OCI-LY1 (cell line): ENCODE results near the gene NRP1.
"Not testable (repeated sequence)": the region's sequence is repeated elsewhere in the genome, so short reads cannot be mapped to it uniquely, and the experiment has no call there.

ENCODE experiments used
- H2AFZ ChIP-seq: fragments of 200-600 bp; sonication (generic), shearing (Covaris generic); 2 replicates; pipeline ENCODE4 v1.6.0; 2014; ENCODE audit warnings: antibody characterized with exemption, mild to moderate bottlenecking, low read length
- H3F3A ChIP-seq: fragments of 200-600 bp; sonication (generic), shearing (Covaris generic); 2 replicates; pipeline ENCODE4 v1.6.0; 2014; ENCODE audit warnings: mild to moderate bottlenecking, antibody characterized with exemption, low read length, moderate library complexity; ENCODE audit not compliant: insufficient read depth
- H3K27ac ChIP-seq: fragments of 200-600 bp; sonication (generic); 2 replicates; pipeline ENCODE4 v1.5.1; 2014; ENCODE audit warnings: low read length, mixed run types, mild to moderate bottlenecking, low read depth; ENCODE audit not compliant: poor library complexity, severe bottlenecking
- H3K27me3 ChIP-seq: fragments of 200-600 bp; sonication (generic); 2 replicates; pipeline ENCODE4 v1.6.0; 2014; ENCODE audit warnings: antibody characterized with exemption, mild to moderate bottlenecking, low read length, moderate library complexity; ENCODE audit not compliant: insufficient read depth
- H3K36me3 ChIP-seq: fragments of 200-600 bp; sonication (generic); 2 replicates; pipeline ENCODE4 v1.6.1; 2014; ENCODE audit warnings: mild to moderate bottlenecking, antibody characterized with exemption, low read length, moderate library complexity, mixed read lengths; ENCODE audit not compliant: insufficient read depth
- H3K4me1 ChIP-seq: fragments of 200-600 bp; sonication (generic); 2 replicates; pipeline ENCODE4 v1.5.1; 2014; ENCODE audit warnings: mild to moderate bottlenecking, low read length, moderate library complexity; ENCODE audit not compliant: insufficient read depth, severe bottlenecking
- H3K4me2 ChIP-seq: fragments of 200-600 bp; sonication (generic), shearing (Covaris generic); 2 replicates; pipeline ENCODE4 v1.6.1; 2014; ENCODE audit warnings: low read length
- H3K4me3 ChIP-seq: fragments of 200-600 bp; sonication (generic); 2 replicates; pipeline ENCODE4 v1.5.1; 2014; ENCODE audit warnings: low read length, low read depth, mild to moderate bottlenecking, mixed read lengths; ENCODE audit not compliant: poor library complexity, severe bottlenecking
- H3K79me2 ChIP-seq: fragments of 200-600 bp; shearing (Covaris generic); 2 replicates; pipeline ENCODE4 v1.6.1; 2016; ENCODE audit warnings: mixed run types, low read length, mixed read lengths; ENCODE audit not compliant: insufficient read depth
- H3K9ac ChIP-seq: fragments of 200-600 bp; sonication (generic), shearing (Covaris generic); 2 replicates; pipeline ENCODE4 v1.6.1; 2014; ENCODE audit warnings: mild to moderate bottlenecking, low read length, mixed read lengths
- H3K9me2 ChIP-seq: fragments of 200-600 bp; sonication (generic), shearing (Covaris generic); 2 replicates; pipeline ENCODE4 v1.6.1; 2014; ENCODE audit warnings: low read depth, mild to moderate bottlenecking, low read length, mixed read lengths
- H3K9me3 ChIP-seq: fragments of 200-600 bp; shearing (Covaris generic); 2 replicates; pipeline ENCODE4 v1.6.1; 2014; ENCODE audit warnings: low read length, mixed read lengths
- H4K20me1 ChIP-seq: fragments of 200-600 bp; sonication (generic), shearing (Covaris generic); 2 replicates; pipeline ENCODE4 v1.6.0; 2016; ENCODE audit warnings: mild to moderate bottlenecking, low read length; ENCODE audit not compliant: insufficient read depth
- EZH2 ChIP-seq: fragments of 200-600 bp; sonication (generic), shearing (Covaris generic); IDR thresholded peaks from 2 replicates; pipeline ENCODE4 v1.8.0; 2017; ENCODE audit warnings: borderline replicate concordance, mixed run types, mild to moderate bottlenecking, antibody characterized with exemption, low read length, moderate library complexity, mixed read lengths
- TF ChIP-seq, protein P1 (sequence below): fragments of 200-600 bp; sonication (generic), shearing (Covaris generic); IDR thresholded peaks from 2 replicates; pipeline ENCODE4 v1.5.1; 2017; ENCODE audit warnings: mild to moderate bottlenecking, antibody characterized with exemption, low read length, moderate library complexity, mixed read lengths

NRP1 gene

GRCh38 chr10:33303988-33304387 is 30.5 kb downstream of the NRP1 start:
- Histone ChIP-seq H3K36me3 (no peaks in the 10 kb centered on the region), H4K20me1 (no peaks in the 10 kb centered on the region), H3K9ac (no peak overlapping the region), H3K4me1 (no peaks in the 10 kb centered on the region), H3K4me2 (no peak overlapping the region), H3K4me3 (no peak overlapping the region), H3K27me3 (no peaks in the 10 kb centered on the region), H3K9me2 (no peaks in the 10 kb centered on the region), H3K27ac (no peak overlapping the region), H2AFZ (no peak overlapping the region), H3K79me2 (no peaks in the 10 kb centered on the region), H3K9me3 (no peaks in the 10 kb centered on the region), H3F3A (no peaks in the 10 kb centered on the region)
- TF ChIP-seq, protein P1, sequence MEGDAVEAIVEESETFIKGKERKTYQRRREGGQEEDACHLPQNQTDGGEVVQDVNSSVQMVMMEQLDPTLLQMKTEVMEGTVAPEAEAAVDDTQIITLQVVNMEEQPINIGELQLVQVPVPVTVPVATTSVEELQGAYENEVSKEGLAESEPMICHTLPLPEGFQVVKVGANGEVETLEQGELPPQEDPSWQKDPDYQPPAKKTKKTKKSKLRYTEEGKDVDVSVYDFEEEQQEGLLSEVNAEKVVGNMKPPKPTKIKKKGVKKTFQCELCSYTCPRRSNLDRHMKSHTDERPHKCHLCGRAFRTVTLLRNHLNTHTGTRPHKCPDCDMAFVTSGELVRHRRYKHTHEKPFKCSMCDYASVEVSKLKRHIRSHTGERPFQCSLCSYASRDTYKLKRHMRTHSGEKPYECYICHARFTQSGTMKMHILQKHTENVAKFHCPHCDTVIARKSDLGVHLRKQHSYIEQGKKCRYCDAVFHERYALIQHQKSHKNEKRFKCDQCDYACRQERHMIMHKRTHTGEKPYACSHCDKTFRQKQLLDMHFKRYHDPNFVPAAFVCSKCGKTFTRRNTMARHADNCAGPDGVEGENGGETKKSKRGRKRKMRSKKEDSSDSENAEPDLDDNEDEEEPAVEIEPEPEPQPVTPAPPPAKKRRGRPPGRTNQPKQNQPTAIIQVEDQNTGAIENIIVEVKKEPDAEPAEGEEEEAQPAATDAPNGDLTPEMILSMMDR: no peak
- TF ChIP-seq EZH2: no peak

DNA sequence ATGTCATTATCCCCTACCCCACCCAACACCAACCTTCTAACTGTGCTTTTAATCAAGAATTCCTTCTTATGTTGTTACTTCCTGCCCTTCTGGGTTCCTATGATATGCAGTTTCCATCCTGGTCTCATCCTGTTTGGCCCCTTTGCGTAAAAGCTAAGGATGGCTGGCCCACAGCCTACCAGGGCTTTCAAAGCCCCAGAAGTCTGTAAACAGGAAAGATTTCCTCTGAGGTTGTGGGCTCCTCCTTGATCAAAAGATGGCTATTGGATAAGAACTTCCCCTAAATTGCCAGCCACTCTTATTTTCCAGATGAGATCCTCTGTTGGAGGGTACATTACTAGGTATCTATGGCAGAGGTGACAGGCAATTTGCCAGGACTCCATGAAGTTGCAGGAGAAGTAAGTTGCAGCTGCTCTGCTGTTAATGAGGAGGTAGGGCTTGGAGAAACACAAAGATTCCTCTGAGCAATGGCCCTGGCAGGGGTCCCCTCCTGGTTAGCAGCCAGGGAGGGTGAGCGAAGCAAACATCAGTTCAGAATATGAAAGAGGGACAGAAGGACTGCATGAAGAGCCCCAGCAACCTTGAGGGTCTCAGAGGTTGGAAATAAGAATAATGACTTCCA is 32.1 kb downstream of the NRP1 start:
- Histone ChIP-seq H3F3A (no peaks in the 10 kb centered on the region), H4K20me1 (no peaks in the 10 kb centered on the region), H3K9ac (no peak overlapping the region), H3K4me3 (no peak overlapping the region), H3K27me3 (no peaks in the 10 kb centered on the region), H3K27ac (no peak overlapping the region), H3K36me3 (no peaks in the 10 kb centered on the region), H3K9me2 (no peaks in the 10 kb centered on the region), H3K9me3 (no peaks in the 10 kb centered on the region), H3K4me2 (no peak overlapping the region), H3K79me2 (no peaks in the 10 kb centered on the region), H2AFZ (no peak overlapping the region), H3K4me1 (no peaks in the 10 kb centered on the region)
- TF ChIP-seq, protein P1: no peak
- no peak for TF ChIP-seq EZH2

GRCh38 chr10:33301097-33301789 is 33.2 kb downstream of the NRP1 start:
- no peak overlapping the region for H3K4me3 ChIP-seq
- H3K4me2 ChIP-seq: no peak overlapping the region
- H3K4me1 ChIP-seq: no peaks in the 10 kb centered on the region
- H4K20me1 ChIP-seq: no peaks in the 10 kb centered on the region
- H3K9me3 ChIP-seq: no peaks in the 10 kb centered on the region
- H3K36me3 ChIP-seq: no peaks in the 10 kb centered on the region
- no peaks in the 10 kb centered on the region for H3F3A ChIP-seq
- no peaks in the 10 kb centered on the region for H3K27me3 ChIP-seq
- H2AFZ ChIP-seq: no peak overlapping the region
- H3K79me2 ChIP-seq: no peaks in the 10 kb centered on the region
- no peaks in the 10 kb centered on the region for H3K9me2 ChIP-seq
- H3K27ac ChIP-seq: no peak overlapping the region
- no peak overlapping the region for H3K9ac ChIP-seq
- TF ChIP-seq, protein P1: no peak
- no peak for TF ChIP-seq EZH2

DNA sequence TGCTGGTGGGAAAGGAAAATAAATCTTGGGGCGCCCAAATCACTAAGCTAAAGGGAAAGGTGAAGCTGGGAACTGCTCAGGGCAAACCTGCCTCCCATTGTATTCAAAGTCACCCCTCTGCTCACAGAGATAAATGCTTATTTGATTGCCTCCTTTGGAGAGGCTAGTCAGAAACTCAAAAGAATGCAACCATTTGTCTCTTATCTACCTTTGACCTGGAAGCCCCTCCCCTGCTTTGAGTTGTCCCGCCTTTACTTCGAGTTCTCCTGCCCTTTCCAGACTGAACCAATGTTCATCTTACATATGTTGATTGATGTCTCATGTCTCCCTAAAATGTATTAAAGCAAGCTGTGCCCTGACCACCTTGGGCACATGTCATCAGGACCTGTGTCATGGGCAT is 33.9 kb downstream of the NRP1 start:
- not testable (repeated sequence) for H3K9me3 ChIP-seq, H3K9ac ChIP-seq, H2AFZ ChIP-seq, H3F3A ChIP-seq, H3K36me3 ChIP-seq, H3K27me3 ChIP-seq, H3K27ac ChIP-seq, H3K79me2 ChIP-seq, H3K4me3 ChIP-seq, H3K4me1 ChIP-seq, H3K9me2 ChIP-seq, H3K4me2 ChIP-seq, H4K20me1 ChIP-seq
